Esophagus muscularis mucosa (tissue), 4 donors: Measurements from ENCODE around the gene FBXO21. TPM values are rescaled to one million over a fixed set of nuclear protein-coding genes. Genes with fewer than 3 reads are reported as not detected.
"Not testable (repeated sequence)": the region's sequence is repeated elsewhere in the genome, so short reads cannot be mapped to it uniquely, and the experiment has no call there.

ENCODE experiments used
- DNase-seq: peaks from one replicate; pipeline ENCODE4 v3.0.0-alpha.2; 2017; ENCODE audit errors: extremely low spot score
- H3K27ac ChIP-seq, 4 donors: fragments of 200-600 bp; sonication (generic); replicated peaks in 1 of 4; 1 replicate in 3 of 4; 2 replicates in 1 of 4; pipeline ENCODE4 v1.5.1; 2016 to 2019; ENCODE audit warnings: mild to moderate bottlenecking in 1 of 4
- H3K27me3 ChIP-seq, 4 donors: fragments of 200-600 bp; sonication (generic); one replicate each; pipeline versions ENCODE4 v1.5.1 to v1.6.0; 2016 to 2019
- H3K36me3 ChIP-seq, 4 donors: fragments of 200-600 bp; sonication (generic); one replicate each; pipeline ENCODE4 v1.5.1; 2016 to 2019
- H3K4me1 ChIP-seq, 4 donors: fragments of 200-600 bp; sonication (generic); one replicate each; pipeline ENCODE4 v1.5.1; 2016 to 2019
- H3K4me3 ChIP-seq, 4 donors: fragments of 200-600 bp; sonication (generic); 1 replicate in 2 of 4; 2 replicates in 2 of 4; pipeline ENCODE4 v1.5.1; 2016 to 2019; ENCODE audit warnings: mild to moderate bottlenecking in 4 of 4, moderate library complexity in 1 of 4
- H3K9me3 ChIP-seq, 4 donors: fragments of 200-600 bp; sonication (generic); 1 replicate in 3 of 4; 2 replicates in 1 of 4; pipeline ENCODE4 v1.5.1; 2016 to 2019
- CTCF ChIP-seq, 3 experiments: fragments of 200-600 bp in 2 of 3; fragments of 450-650 bp in 1 of 3; sonication (generic) in 2 of 3; IDR thresholded peaks; one replicate each; pipeline ENCODE4 v1.5.1; 2017 to 2019; ENCODE audit warnings: antibody characterized with exemption in 3 of 3, mild to moderate bottlenecking in 2 of 3, moderate library complexity in 1 of 3
- EP300 ChIP-seq: sonication (generic); formaldehyde crosslinking; IDR thresholded peaks from one replicate; pipeline ENCODE4 v1.6.1; 2017; ENCODE audit warnings: antibody characterized with exemption
- POLR2A ChIP-seq: fragments of 450-650 bp; IDR thresholded peaks from one replicate; pipeline ENCODE4 v1.6.1; 2017; ENCODE audit warnings: antibody characterized with exemption, moderate library complexity, mild to moderate bottlenecking, low read depth
- POLR2AphosphoS5 ChIP-seq, 2 donors: sonication (generic); formaldehyde crosslinking; IDR thresholded peaks; one replicate each; pipeline ENCODE4 v1.6.1; 2017; ENCODE audit warnings: antibody characterized with exemption in 2 of 2
- WGBS: methylation state at CpG from one replicate; pipeline ENCODE4 v1.1.5; 2018; 5-methylcytosine and 5-hydroxymethylcytosine counted together
- intact Hi-C: fragments of 100-400 bp; cut with DNase I; formaldehyde crosslinking; loops from one replicate; pipeline ENCODE4 v1.15.1; 2023
- total RNA-seq, 4 donors: library from RNA; depleted of rRNA; stranded (reverse); fragments of >200 nt; gene quantifications; one replicate each; pipeline versions ENCODE4 v1.1.0 to v1.2.1, GENCODE V29; 2016

FBXO21 gene
- total RNA-seq, 4 donors from 2014 or later: 40.7 to 92.5 (median 70.2) TPM

- Histone ChIP-seq H3K4me1 (peaks cover 12 to 16% (median 13%) of the 10 kb centered on the region in 4 donors), H3K4me3 (no peak overlapping the region), H3K27ac (no peak overlapping the region), H3K9me3 (no peaks in the 10 kb centered on the region), H3K27me3 (no peaks in the 10 kb centered on the region), H3K36me3 (no peaks in the 10 kb centered on the region)
- 94% methylated on average over 3 of the region's 3 CpGs for WGBS
- no peak for DNase-seq
- TF ChIP-seq CTCF (IDR thresholded peaks at IDR 0.05) (no peak), POLR2AphosphoS5 (IDR thresholded peaks at IDR 0.05) (no peak), POLR2A (no peak), EP300 (no peak)
- intact Hi-C loops: no loop called here
Measured at GRCh38 chr12:117193903-117194302, 3.6 kb upstream of the FBXO21 start.

- peaks cover 16 to 25% (median 20%) of the 10 kb centered on the region in 4 donors for H3K4me1 ChIP-seq
- H3K36me3 ChIP-seq, H3K27me3 ChIP-seq, DNase-seq, H3K27ac ChIP-seq, intact Hi-C loops, H3K9me3 ChIP-seq, H3K4me3 ChIP-seq: not testable (repeated sequence)
- 93% methylated on average over 9 of the region's 9 CpGs for WGBS
Measured at GRCh38 chr12:117192581-117192980, 2.3 kb upstream of the FBXO21 start.

GRCh38 chr12:117192057-117192456, 1.8 kb upstream of the FBXO21 start:
- TF ChIP-seq CTCF (IDR thresholded peaks at IDR 0.05) (no peak), EP300 (no peak), POLR2A (no peak), POLR2AphosphoS5 (IDR thresholded peaks at IDR 0.05) (no peak)
- intact Hi-C loops: no loop called here
- Histone ChIP-seq H3K4me1 (peaks cover 16 to 25% (median 20%) of the 10 kb centered on the region in 4 donors), H3K27ac (no peak overlapping the region), H3K4me3 (no peak overlapping the region), H3K9me3 (no peaks in the 10 kb centered on the region), H3K27me3 (no peaks in the 10 kb centered on the region), H3K36me3 (peaks cover 0 to 5% (median under 1%) of the 10 kb centered on the region in 4 donors)
- no peak for DNase-seq
- WGBS: 98% methylated on average over 2 of the region's 2 CpGs

- no peaks in the 10 kb centered on the region for H3K9me3 ChIP-seq
- no peak for DNase-seq
- H3K27ac ChIP-seq: peak overlapping the region; percentile 81 to 85 (median 84)
- H3K36me3 ChIP-seq: peaks cover 4 to 26% (median 20%) of the 10 kb centered on the region in 4 donors
- no peak for TF ChIP-seq POLR2AphosphoS5 (IDR thresholded peaks at IDR 0.05)
- TF ChIP-seq CTCF (IDR thresholded peaks at IDR 0.05): no peak
- TF ChIP-seq EP300: no peak
- no peak for TF ChIP-seq POLR2A
- H3K27me3 ChIP-seq: no peaks in the 10 kb centered on the region
- H3K4me1 ChIP-seq: peaks cover 16 to 25% (median 20%) of the 10 kb centered on the region in 4 donors
- WGBS: 0% methylated on average over 5 of the region's 52 CpGs
- intact Hi-C loops: no loop called here
- H3K4me3 ChIP-seq: peak overlapping the region; percentile 81 to 100 (median 92)
Measured at GRCh38 chr12:117189725-117190209, 503 bp downstream of the FBXO21 start.

- H3K27ac ChIP-seq: peak overlapping the region; percentile 81 to 85 (median 84)
- peaks cover 16 to 25% (median 20%) of the 10 kb centered on the region in 4 donors for H3K4me1 ChIP-seq
- 26% methylated on average over 24 of the region's 25 CpGs for WGBS
- H3K27me3 ChIP-seq: no peaks in the 10 kb centered on the region
- DNase-seq: no peak
- intact Hi-C loops: no loop called here
- peak overlapping the region; percentile 81 to 100 (median 92) for H3K4me3 ChIP-seq
- H3K9me3 ChIP-seq: no peaks in the 10 kb centered on the region
- peaks cover 4 to 33% (median 26%) of the 10 kb centered on the region in 4 donors for H3K36me3 ChIP-seq
- TF ChIP-seq POLR2A (no peak), CTCF (IDR thresholded peaks at IDR 0.05) (no peak), POLR2AphosphoS5 (IDR thresholded peaks at IDR 0.05) (peak in 1 of 2 donors; percentile 30), EP300 (no peak)
Measured at GRCh38 chr12:117188961-117189724, 1.1 kb downstream of the FBXO21 start.
